Esophagus squamous epithelium (tissue), 4 donors: ENCODE measurements around the gene STK17A.

Source experiments
- CTCF ChIP-seq, 6 experiments: fragments of 450-650 bp in 4 of 6; fragments of 200-600 bp in 2 of 6; sonication (generic) in 2 of 6; IDR thresholded peaks; one replicate each; pipeline ENCODE4 v1.5.1; 2016 to 2019; ENCODE audit warnings: antibody characterized with exemption in 6 of 6, mild to moderate bottlenecking in 4 of 6, moderate library complexity in 4 of 6
- POLR2A ChIP-seq, 4 donors: fragments of 450-650 bp; IDR thresholded peaks; one replicate each; pipeline ENCODE4 v1.6.1; 2017; ENCODE audit warnings: antibody characterized with exemption in 4 of 4, mild to moderate bottlenecking in 4 of 4, moderate library complexity in 3 of 4

DNA sequence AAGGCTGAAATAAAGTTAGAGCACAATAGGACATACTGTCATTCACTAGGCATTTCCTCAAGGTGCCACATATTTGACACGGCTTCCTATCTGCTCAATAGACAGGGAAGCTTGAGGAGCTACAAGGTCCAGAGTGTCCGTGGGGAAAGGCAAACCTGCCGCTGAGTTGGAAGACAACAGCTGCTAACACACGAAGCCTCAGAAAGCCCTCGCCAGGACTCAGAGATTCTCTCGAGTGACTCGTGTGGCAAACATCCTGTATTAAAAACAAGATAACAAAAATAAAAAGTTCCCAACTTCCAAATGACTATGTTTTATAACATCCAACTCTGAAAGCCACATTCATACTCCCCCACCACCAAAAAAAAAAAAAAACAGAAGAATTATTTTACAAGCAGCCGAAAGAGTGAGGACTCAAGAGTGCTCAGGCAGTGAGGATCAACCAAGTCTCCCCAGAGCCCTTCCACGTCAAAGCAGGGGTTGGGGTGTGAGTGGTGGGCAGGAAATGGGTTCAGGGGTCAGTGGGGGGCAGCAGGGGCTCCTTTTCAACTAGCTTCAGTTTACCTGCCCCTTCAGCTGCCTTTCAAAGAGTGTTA, 67.6 kb downstream of the STK17A start:
- TF ChIP-seq CTCF (IDR thresholded peaks at IDR 0.05): no peak
- no peak for TF ChIP-seq POLR2A (IDR thresholded peaks at IDR 0.05)
